Measurements from ENCODE around the gene IZUMO4.
"Not testable (repeated sequence)": the region's sequence is repeated elsewhere in the genome, so short reads cannot be mapped to it uniquely, and the experiment has no call there.

IZUMO4 gene

DNA sequence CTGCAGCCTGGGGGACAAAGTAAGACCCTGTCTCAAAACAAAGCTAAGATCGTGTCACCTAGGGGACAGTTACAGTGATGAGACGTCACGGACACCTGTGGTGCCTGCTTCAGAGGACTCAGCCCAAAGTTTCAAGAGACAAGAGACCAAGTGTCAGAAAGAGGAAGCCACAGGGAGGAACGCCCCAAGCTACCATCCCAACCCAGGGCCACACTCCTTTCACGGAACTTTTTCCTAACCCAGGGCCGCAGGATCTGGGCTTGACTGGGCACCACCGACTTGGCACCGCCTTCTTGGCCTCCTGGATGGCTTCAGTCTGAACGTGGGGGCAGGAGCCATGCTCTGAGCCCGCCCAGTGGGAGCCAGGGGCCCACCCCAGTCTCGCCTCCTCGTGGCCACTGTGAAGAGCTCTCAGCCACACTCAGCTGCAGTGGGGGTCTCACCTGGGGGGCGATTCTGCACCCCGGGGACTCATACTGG lies 9.1 kb upstream of the IZUMO4 start:
- Histone ChIP-seq H3K27me3 (ENCODE audit: insufficient read depth, low read length, poor library complexity, severe bottlenecking) (no peaks in the 10 kb centered on the region), H2AFZ (ENCODE audit: low read length) (no peak overlapping the region), H3K4me2 (ENCODE audit: low read depth, low read length, poor library complexity, severe bottlenecking) (peak overlapping the region; percentile 33), H3F3A (ENCODE audit: low read depth) (peaks cover 3% of the 10 kb centered on the region), H3K9ac (ENCODE audit: low read depth, low read length, poor library complexity, severe bottlenecking) (peak overlapping the region; percentile 52), H3K4me3 (ENCODE audit: low read length, poor library complexity, severe bottlenecking) (no peak overlapping the region), H3K9me3 (ENCODE audit: insufficient read depth, low read depth, low read length) (no peaks in the 10 kb centered on the region), H3K36me3 (ENCODE audit: insufficient read depth, low read length) (no peaks in the 10 kb centered on the region), H3K79me2 (ENCODE audit: insufficient read depth, low read length) (peaks cover 84% of the 10 kb centered on the region), H3K9me2 (replicated peaks; ENCODE audit: low read depth, low read length) (no peaks in the 10 kb centered on the region), H3K4me1 (ENCODE audit: insufficient read depth, low read length, poor library complexity, severe bottlenecking) (peaks cover 69% of the 10 kb centered on the region), H4K20me1 (ENCODE audit: insufficient read depth, low read length, poor library complexity, severe bottlenecking) (peaks cover 6% of the 10 kb centered on the region)
- TF ChIP-seq EZH2phosphoT487 (IDR thresholded peaks at IDR 0.05; ENCODE audit: borderline replicate concordance), result no peak
- TF ChIP-seq, protein P1, sequence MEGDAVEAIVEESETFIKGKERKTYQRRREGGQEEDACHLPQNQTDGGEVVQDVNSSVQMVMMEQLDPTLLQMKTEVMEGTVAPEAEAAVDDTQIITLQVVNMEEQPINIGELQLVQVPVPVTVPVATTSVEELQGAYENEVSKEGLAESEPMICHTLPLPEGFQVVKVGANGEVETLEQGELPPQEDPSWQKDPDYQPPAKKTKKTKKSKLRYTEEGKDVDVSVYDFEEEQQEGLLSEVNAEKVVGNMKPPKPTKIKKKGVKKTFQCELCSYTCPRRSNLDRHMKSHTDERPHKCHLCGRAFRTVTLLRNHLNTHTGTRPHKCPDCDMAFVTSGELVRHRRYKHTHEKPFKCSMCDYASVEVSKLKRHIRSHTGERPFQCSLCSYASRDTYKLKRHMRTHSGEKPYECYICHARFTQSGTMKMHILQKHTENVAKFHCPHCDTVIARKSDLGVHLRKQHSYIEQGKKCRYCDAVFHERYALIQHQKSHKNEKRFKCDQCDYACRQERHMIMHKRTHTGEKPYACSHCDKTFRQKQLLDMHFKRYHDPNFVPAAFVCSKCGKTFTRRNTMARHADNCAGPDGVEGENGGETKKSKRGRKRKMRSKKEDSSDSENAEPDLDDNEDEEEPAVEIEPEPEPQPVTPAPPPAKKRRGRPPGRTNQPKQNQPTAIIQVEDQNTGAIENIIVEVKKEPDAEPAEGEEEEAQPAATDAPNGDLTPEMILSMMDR (conservative IDR thresholded peaks at IDR 0.05; ENCODE audit: low read length), result peak; percentile 18; the same call in 1 of the 2 replicates

GRCh38 chr19:2089001-2089711 lies 7.6 kb upstream of the IZUMO4 start:
- H3K27me3 ChIP-seq (ENCODE audit: insufficient read depth, low read length, poor library complexity, severe bottlenecking), result no peaks in the 10 kb centered on the region
- H3K9me3 ChIP-seq (ENCODE audit: insufficient read depth, low read depth, low read length), result no peaks in the 10 kb centered on the region
- peaks cover 3% of the 10 kb centered on the region; the same call in 1 of the 2 replicates for H3F3A ChIP-seq (ENCODE audit: low read depth)
- H3K4me1 ChIP-seq (ENCODE audit: insufficient read depth, low read length, poor library complexity, severe bottlenecking), result peaks cover 70% of the 10 kb centered on the region
- no peak overlapping the region for H2AFZ ChIP-seq (ENCODE audit: low read length)
- peak overlapping the region; percentile 71 for H3K4me3 ChIP-seq (ENCODE audit: low read length, poor library complexity, severe bottlenecking)
- H3K36me3 ChIP-seq (ENCODE audit: insufficient read depth, low read length), result no peaks in the 10 kb centered on the region
- H4K20me1 ChIP-seq (ENCODE audit: insufficient read depth, low read length, poor library complexity, severe bottlenecking), result no peaks in the 10 kb centered on the region
- H3K4me2 ChIP-seq (ENCODE audit: low read depth, low read length, poor library complexity, severe bottlenecking), result peak overlapping the region; percentile 88
- TF ChIP-seq, protein P1 (conservative IDR thresholded peaks at IDR 0.05; ENCODE audit: low read length), result peak; percentile 40
- TF ChIP-seq EZH2phosphoT487 (IDR thresholded peaks at IDR 0.05; ENCODE audit: borderline replicate concordance), result no peak
- peaks cover 84% of the 10 kb centered on the region for H3K79me2 ChIP-seq (ENCODE audit: insufficient read depth, low read length)
- H3K9me2 ChIP-seq (replicated peaks; ENCODE audit: low read depth, low read length), result no peaks in the 10 kb centered on the region
- H3K9ac ChIP-seq (ENCODE audit: low read depth, low read length, poor library complexity, severe bottlenecking), result peak overlapping the region; percentile 90

GRCh38 chr19:2089727-2090053 lies 7.0 kb upstream of the IZUMO4 start:
- H3K4me1 ChIP-seq (ENCODE audit: insufficient read depth, low read length, poor library complexity, severe bottlenecking), result peaks cover 70% of the 10 kb centered on the region

DNA sequence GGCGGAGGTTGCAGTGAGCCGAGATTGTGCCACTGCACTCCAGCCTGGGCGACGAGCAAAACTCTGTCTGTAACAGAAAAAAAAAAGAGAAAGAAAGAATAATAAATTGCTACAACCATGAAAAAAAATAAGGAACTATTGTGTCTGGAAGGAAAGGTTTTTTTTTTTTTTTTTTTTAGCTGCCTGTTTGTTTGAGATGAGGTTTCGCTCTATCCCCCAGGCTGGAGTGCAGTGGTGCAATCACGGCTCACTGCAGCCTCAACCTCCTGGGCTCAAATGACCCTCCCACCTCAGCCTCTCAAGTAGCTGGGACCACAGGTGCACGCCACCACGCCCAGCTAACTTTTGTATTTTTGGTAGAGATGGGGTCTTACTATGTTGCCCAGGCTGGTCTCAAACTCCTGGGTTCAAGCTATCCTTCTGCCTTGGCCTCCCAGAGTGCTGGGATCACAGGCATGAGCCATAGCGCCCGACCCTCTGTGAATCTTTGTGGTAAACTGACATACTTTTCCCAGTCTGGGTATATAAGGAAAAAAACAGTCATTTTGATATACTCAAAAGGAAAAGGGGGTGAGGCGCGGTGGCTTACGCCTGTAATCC lies 4.7 kb upstream of the IZUMO4 start:
- not testable (repeated sequence) for H3K4me3 ChIP-seq (ENCODE audit: low read length, poor library complexity, severe bottlenecking); H2AFZ ChIP-seq (ENCODE audit: low read length); H3K9me2 ChIP-seq (replicated peaks; ENCODE audit: low read depth, low read length); H3K9me3 ChIP-seq (ENCODE audit: insufficient read depth, low read depth, low read length); H4K20me1 ChIP-seq (ENCODE audit: insufficient read depth, low read length, poor library complexity, severe bottlenecking); H3K36me3 ChIP-seq (ENCODE audit: insufficient read depth, low read length); H3K9ac ChIP-seq (ENCODE audit: low read depth, low read length, poor library complexity, severe bottlenecking); H3F3A ChIP-seq (ENCODE audit: low read depth); H3K27me3 ChIP-seq (ENCODE audit: insufficient read depth, low read length, poor library complexity, severe bottlenecking)
- Histone ChIP-seq H3K4me2 (ENCODE audit: low read depth, low read length, poor library complexity, severe bottlenecking) (peak overlapping the region; percentile 73), H3K79me2 (ENCODE audit: insufficient read depth, low read length) (peaks cover 83% of the 10 kb centered on the region), H3K4me1 (ENCODE audit: insufficient read depth, low read length, poor library complexity, severe bottlenecking) (peaks cover 56% of the 10 kb centered on the region)

More at GRCh38 chr19:2089727-2090053, 7.0 kb upstream of the IZUMO4 start:
- Histone ChIP-seq H3K4me2 (ENCODE audit: low read depth, low read length, poor library complexity, severe bottlenecking) (peak overlapping the region; percentile 88), H3K9me3 (ENCODE audit: insufficient read depth, low read depth, low read length) (no peaks in the 10 kb centered on the region), H3K9me2 (replicated peaks; ENCODE audit: low read depth, low read length) (no peaks in the 10 kb centered on the region), H2AFZ (ENCODE audit: low read length) (no peak overlapping the region), H3K4me3 (ENCODE audit: low read length, poor library complexity, severe bottlenecking) (peak overlapping the region; percentile 71), H3K79me2 (ENCODE audit: insufficient read depth, low read length) (peaks cover 84% of the 10 kb centered on the region), H3K27me3 (ENCODE audit: insufficient read depth, low read length, poor library complexity, severe bottlenecking) (no peaks in the 10 kb centered on the region), H3K9ac (ENCODE audit: low read depth, low read length, poor library complexity, severe bottlenecking) (peak overlapping the region; percentile 90), H4K20me1 (ENCODE audit: insufficient read depth, low read length, poor library complexity, severe bottlenecking) (no peaks in the 10 kb centered on the region), H3K36me3 (ENCODE audit: insufficient read depth, low read length) (no peaks in the 10 kb centered on the region), H3F3A (ENCODE audit: low read depth) (peaks cover 3% of the 10 kb centered on the region; the same call in 1 of the 2 replicates)
- TF ChIP-seq, protein P1 (conservative IDR thresholded peaks at IDR 0.05; ENCODE audit: low read length), result no peak
- no peak for TF ChIP-seq EZH2phosphoT487 (IDR thresholded peaks at IDR 0.05; ENCODE audit: borderline replicate concordance)

All from Loucy (cell line).